DND-41 (cell line): ENCODE measurements around the gene SLC25A21.

Experiments used
- ATAC-seq: fragments of 200-7000 bp; cut with Tn5 transposase; 3 replicates; pipeline ENCODE4 v1.9.1; 2021; ENCODE audit warnings: low read depth; ENCODE audit not compliant: insufficient read depth
- DNase-seq: peaks from one replicate; pipeline ENCODE4 v3.0.0-alpha.2; 2020
- H2AFZ ChIP-seq: 2 replicates; pipeline ENCODE4 v1.6.0; 2012; ENCODE audit warnings: low read depth, low read length
- H3K27ac ChIP-seq: 2 replicates; pipeline ENCODE4 v1.5.1; 2012; ENCODE audit warnings: low read length, inconsistent platforms
- H3K27me3 ChIP-seq: fragments of 200-600 bp; sonication (generic); 2 replicates; pipeline ENCODE4 v1.6.0; 2012; ENCODE audit warnings: low read length, mild to moderate bottlenecking, inconsistent platforms; ENCODE audit not compliant: insufficient read depth, poor library complexity
- H3K36me3 ChIP-seq: 2 replicates; pipeline ENCODE4 v1.5.1; 2012; ENCODE audit warnings: low read length, inconsistent platforms; ENCODE audit not compliant: insufficient read depth
- H3K4me1 ChIP-seq: 2 replicates; pipeline ENCODE4 v1.5.1; 2012; ENCODE audit warnings: mild to moderate bottlenecking, low read length; ENCODE audit not compliant: insufficient read depth
- H3K4me2 ChIP-seq: 2 replicates; pipeline ENCODE4 v1.6.0; 2012; ENCODE audit warnings: mild to moderate bottlenecking, moderate library complexity, low read length, inconsistent platforms; ENCODE audit not compliant: insufficient read depth
- H3K4me3 ChIP-seq, 2 experiments: fragments of 200-600 bp in 1 of 2; shearing (Covaris generic) in 1 of 2; 2 replicates each; pipeline ENCODE4 v1.5.1; 2012 to 2016; ENCODE audit warnings: inconsistent platforms in 2 of 2, low read length in 2 of 2, mild to moderate bottlenecking in 2 of 2, low read depth in 1 of 2, moderate library complexity in 1 of 2
- H3K79me2 ChIP-seq: 2 replicates; pipeline ENCODE4 v1.6.0; 2012; ENCODE audit warnings: low read length, inconsistent platforms; ENCODE audit not compliant: insufficient read depth
- H3K9ac ChIP-seq: 2 replicates; pipeline ENCODE4 v1.6.0; 2012; ENCODE audit warnings: low read depth, mild to moderate bottlenecking, inconsistent platforms, low read length, moderate library complexity
- H3K9me3 ChIP-seq: 2 replicates; pipeline ENCODE4 v1.5.1; 2012; ENCODE audit warnings: low read length, moderate library complexity, mild to moderate bottlenecking, inconsistent platforms; ENCODE audit not compliant: insufficient read depth, severe bottlenecking
- H4K20me1 ChIP-seq: 2 replicates; pipeline ENCODE4 v1.6.0; 2012; ENCODE audit warnings: low read length; ENCODE audit not compliant: insufficient read depth
- EZH2 ChIP-seq: IDR thresholded peaks from 3 replicates; pipeline ENCODE4 v1.6.1; 2012; ENCODE audit warnings: borderline replicate concordance, low read depth, mild to moderate bottlenecking, moderate library complexity, low read length, inconsistent platforms; ENCODE audit not compliant: severe bottlenecking
- TF ChIP-seq, protein P1 (sequence below): IDR thresholded peaks from 2 replicates; pipeline ENCODE4 v1.5.1; 2012; ENCODE audit warnings: borderline replicate concordance, low read length, moderate library complexity, mild to moderate bottlenecking; ENCODE audit not compliant: poor library complexity, severe bottlenecking; ENCODE audit errors: extremely low read depth

SLC25A21 gene

DNA sequence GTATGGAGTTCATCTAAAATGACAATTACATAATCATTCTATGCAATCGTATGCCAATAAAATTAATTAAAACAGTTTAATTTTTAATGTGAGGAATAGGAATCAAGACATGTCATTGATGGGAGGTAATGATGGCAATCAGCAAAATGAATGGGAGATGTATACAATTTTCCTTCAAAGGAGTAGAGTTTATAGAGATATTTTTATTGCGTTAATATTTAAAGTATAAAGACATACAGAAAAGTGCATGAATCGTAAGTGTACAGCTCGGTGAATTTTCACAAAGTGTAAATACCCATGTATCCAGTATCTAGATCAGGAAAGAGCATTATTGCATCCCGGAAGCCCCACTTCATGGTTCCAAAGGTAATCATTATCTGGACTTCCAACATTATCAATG is 26.5 kb upstream of the SLC25A21 start:
- H3K9ac ChIP-seq, result no peak overlapping the region

DNA sequence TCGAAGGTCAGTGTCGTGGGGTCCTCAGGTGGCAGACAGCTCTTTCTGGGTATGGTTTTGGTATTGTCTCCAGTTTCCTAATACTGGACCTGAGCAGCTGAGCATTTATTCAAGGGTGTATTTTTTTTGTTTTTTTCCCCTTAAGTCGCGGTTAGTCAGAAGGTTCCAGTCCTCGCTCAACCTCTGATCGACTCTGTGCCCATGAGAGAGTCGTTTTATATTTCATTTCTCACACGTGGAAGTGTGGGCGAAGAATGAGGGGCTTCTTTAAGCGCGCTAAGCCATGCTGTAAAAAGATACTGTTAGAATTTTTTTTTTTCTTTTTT is 25.8 kb upstream of the SLC25A21 start:
- Histone ChIP-seq H3K27ac (no peak overlapping the region), H2AFZ (no peak overlapping the region), H3K79me2 (no peaks in the 10 kb centered on the region), H3K36me3 (no peaks in the 10 kb centered on the region), H3K9me3 (no peaks in the 10 kb centered on the region), H3K4me2 (no peak overlapping the region), H3K4me1 (no peaks in the 10 kb centered on the region), H3K9ac (no peak overlapping the region), H3K4me3 (no peak overlapping the region), H4K20me1 (no peaks in the 10 kb centered on the region), H3K27me3 (no peaks in the 10 kb centered on the region)
- no peak for TF ChIP-seq EZH2
- TF ChIP-seq, protein P1, sequence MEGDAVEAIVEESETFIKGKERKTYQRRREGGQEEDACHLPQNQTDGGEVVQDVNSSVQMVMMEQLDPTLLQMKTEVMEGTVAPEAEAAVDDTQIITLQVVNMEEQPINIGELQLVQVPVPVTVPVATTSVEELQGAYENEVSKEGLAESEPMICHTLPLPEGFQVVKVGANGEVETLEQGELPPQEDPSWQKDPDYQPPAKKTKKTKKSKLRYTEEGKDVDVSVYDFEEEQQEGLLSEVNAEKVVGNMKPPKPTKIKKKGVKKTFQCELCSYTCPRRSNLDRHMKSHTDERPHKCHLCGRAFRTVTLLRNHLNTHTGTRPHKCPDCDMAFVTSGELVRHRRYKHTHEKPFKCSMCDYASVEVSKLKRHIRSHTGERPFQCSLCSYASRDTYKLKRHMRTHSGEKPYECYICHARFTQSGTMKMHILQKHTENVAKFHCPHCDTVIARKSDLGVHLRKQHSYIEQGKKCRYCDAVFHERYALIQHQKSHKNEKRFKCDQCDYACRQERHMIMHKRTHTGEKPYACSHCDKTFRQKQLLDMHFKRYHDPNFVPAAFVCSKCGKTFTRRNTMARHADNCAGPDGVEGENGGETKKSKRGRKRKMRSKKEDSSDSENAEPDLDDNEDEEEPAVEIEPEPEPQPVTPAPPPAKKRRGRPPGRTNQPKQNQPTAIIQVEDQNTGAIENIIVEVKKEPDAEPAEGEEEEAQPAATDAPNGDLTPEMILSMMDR, result no peak
- DNase-seq, result no peak
- ATAC-seq, result no peak

More for the DNA sequence above, 26.5 kb upstream of the SLC25A21 start:
- no peak overlapping the region for H3K27ac ChIP-seq
- H4K20me1 ChIP-seq, result no peaks in the 10 kb centered on the region
- no peaks in the 10 kb centered on the region for H3K27me3 ChIP-seq
- no peaks in the 10 kb centered on the region for H3K36me3 ChIP-seq
- H3K79me2 ChIP-seq, result no peaks in the 10 kb centered on the region
- no peak overlapping the region for H2AFZ ChIP-seq
- DNase-seq (no peak), ATAC-seq (no peak)
- no peak overlapping the region for H3K4me2 ChIP-seq
- TF ChIP-seq EZH2, result no peak
- TF ChIP-seq, protein P1, result no peak
- no peak overlapping the region for H3K4me3 ChIP-seq
- H3K4me1 ChIP-seq, result no peaks in the 10 kb centered on the region
- no peaks in the 10 kb centered on the region for H3K9me3 ChIP-seq

DNA sequence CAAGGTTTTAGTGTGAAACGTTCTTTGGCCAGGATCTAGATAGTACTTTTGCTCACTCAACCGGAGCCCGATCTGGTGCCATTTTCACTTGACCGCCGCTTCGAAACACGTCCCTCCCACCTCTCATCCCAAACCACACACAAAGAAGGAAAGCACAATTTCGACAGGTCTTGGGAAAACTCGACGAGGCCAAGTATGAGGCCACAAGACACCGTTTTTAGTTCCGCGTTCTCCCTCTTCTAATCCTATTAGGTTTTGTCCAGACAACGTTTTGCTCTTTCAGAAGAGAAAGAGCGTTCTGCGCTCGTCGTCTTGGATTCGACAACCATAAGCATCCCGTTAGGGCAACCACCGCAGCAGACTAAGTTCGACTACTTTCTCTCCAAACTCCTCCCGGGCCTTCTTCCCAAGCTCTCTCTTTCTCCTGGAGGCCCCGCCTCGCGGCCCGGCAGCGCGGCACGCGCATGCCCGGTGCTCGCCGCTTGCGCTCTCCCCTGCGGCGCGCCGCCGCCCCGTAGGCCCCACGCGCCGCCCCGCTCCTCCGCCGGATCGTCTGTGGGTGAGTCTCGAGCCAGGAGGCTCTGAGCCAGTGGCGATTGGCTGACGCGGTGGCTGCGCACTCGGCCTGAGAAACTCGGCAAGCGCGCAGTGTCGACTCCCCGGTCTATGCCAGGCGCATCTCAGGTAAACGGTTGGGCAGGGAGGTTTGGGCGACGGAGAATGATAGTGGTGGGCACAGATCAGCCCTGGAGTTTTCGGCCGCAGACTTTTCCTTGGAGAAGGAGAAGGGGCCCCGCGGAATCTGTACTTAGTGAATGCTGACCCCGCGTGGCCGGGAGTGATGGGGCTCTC is 25.2 kb upstream of the SLC25A21 start, which contains the start of gene MIPOL1:
MIPOL1 (plus strand) TSS at position 517 of the 852 bp plus-strand sequence. CDS start 49,952 bp downstream, outside the sequence.
- Histone ChIP-seq H3K4me2 (no peak within 1 kb of the TSS), H3K79me2 (no peaks in the 10 kb centered on the region), H3K4me1 (no peaks in the 10 kb centered on the region), H3K9me3 (no peaks in the 10 kb centered on the region), H4K20me1 (no peaks in the 10 kb centered on the region), H3K27ac (no peak within 1 kb of the TSS), H2AFZ (no peak within 1 kb of the TSS), H3K9ac (no peak within 1 kb of the TSS), H3K36me3 (no peaks in the 10 kb centered on the region), H3K27me3 (no peaks in the 10 kb centered on the region), H3K4me3 (no peak within 1 kb of the TSS)
- ATAC-seq (no peak), DNase-seq (no peak)
- TF ChIP-seq, protein P1, result no peak
- TF ChIP-seq EZH2, result no peak
